NCI-H1436 (cell line): ENCODE data around the gene LPAR1.
A peak's percentile ranks its signal among the peaks of the same experiment; 100 is the strongest.
"Not testable (repeated sequence)": the region's sequence is repeated elsewhere in the genome, so short reads cannot be mapped to it uniquely, and the experiment has no call there.

ENCODE experiments used
- DNase-seq: peaks from one replicate; lab custom pipeline; 2025; lab: John Stamatoyannopoulos, UW

Gene LPAR1

GRCh38 chr9:111038331-111039230, at the start of gene LPAR1:
Gene LPAR1 (minus strand): TSS chr9:111038470. CDS start chr9:110972117, 66,353 bp downstream.
- no peak for DNase-seq

GRCh38 chr9:111078391-111079038, 40.2 kb upstream of the LPAR1 start:
- DNase-seq: no peak

GRCh38 chr9:111076519-111076918, 38.2 kb upstream of the LPAR1 start:
- DNase-seq: no peak

- DNase-seq: no peak
These were observed 37.8 kb upstream of the LPAR1 start for GRCh38 chr9:111076042-111076441.

GRCh38 chr9:111074395-111074794, 36.1 kb upstream of the LPAR1 start:
- no peak for DNase-seq

- DNase-seq: no peak
These were observed 30.9 kb upstream of the LPAR1 start for GRCh38 chr9:111069183-111069582.

- DNase-seq: no peak
These were observed 30.5 kb upstream of the LPAR1 start for GRCh38 chr9:111068771-111069170.

GRCh38 chr9:111068383-111068730, 30.1 kb upstream of the LPAR1 start:
- DNase-seq: no peak

- DNase-seq: no peak
These were observed 28.2 kb upstream of the LPAR1 start for GRCh38 chr9:111066468-111066867.

- DNase-seq: no peak
These were observed 27.1 kb upstream of the LPAR1 start for GRCh38 chr9:111065414-111065813.

GRCh38 chr9:111064160-111064837, 26.0 kb upstream of the LPAR1 start:
- no peak for DNase-seq

- no peak for DNase-seq
These were observed 25.1 kb upstream of the LPAR1 start for GRCh38 chr9:111063332-111063731.

- no peak for DNase-seq
These were observed 19.9 kb upstream of the LPAR1 start for GRCh38 chr9:111058166-111058565.

- DNase-seq: no peak
These were observed 18.3 kb upstream of the LPAR1 start for GRCh38 chr9:111056538-111056937.

GRCh38 chr9:111052791-111053190, 14.5 kb upstream of the LPAR1 start:
- DNase-seq: no peak

- DNase-seq: no peak
These were observed 13.1 kb upstream of the LPAR1 start for GRCh38 chr9:111051400-111051799.

GRCh38 chr9:111050819-111051218, 12.5 kb upstream of the LPAR1 start:
- DNase-seq: no peak

- not testable (repeated sequence) for DNase-seq
These were observed 9.0 kb upstream of the LPAR1 start for GRCh38 chr9:111047287-111047686.

GRCh38 chr9:111041902-111042301, 3.6 kb upstream of the LPAR1 start:
- DNase-seq: no peak

GRCh38 chr9:111040494-111040893, 2.2 kb upstream of the LPAR1 start:
- no peak for DNase-seq

- no peak for DNase-seq
These were observed 1.1 kb upstream of the LPAR1 start for GRCh38 chr9:111039231-111039906.

GRCh38 chr9:111037708-111038330, 451 bp downstream of the LPAR1 start:
- peak; percentile 16 for DNase-seq
